H9 (cell line): Measurements from ENCODE around the gene ABR. TPM values are rescaled to one million over a fixed set of nuclear protein-coding genes. Genes with fewer than 3 reads are reported as not detected.

Experiments
- DNase-seq: peaks from one replicate; pipeline ENCODE4 v3.0.0-alpha.2; 2017
- H2AFZ ChIP-seq: one replicate; pipeline ENCODE4 v1.6.1; 2013; ENCODE audit warnings: mild to moderate bottlenecking, low read length, control low read depth, moderate library complexity
- H2AK5ac ChIP-seq: 2 replicates; pipeline ENCODE4 v1.6.1; 2013; ENCODE audit warnings: low read length, control low read depth, mixed read lengths; ENCODE audit not compliant: insufficient read length
- H2BK120ac ChIP-seq: one replicate; pipeline ENCODE4 v1.6.1; 2013; ENCODE audit warnings: low read depth, mild to moderate bottlenecking, low read length, control low read depth, inconsistent platforms; ENCODE audit not compliant: poor library complexity, severe bottlenecking
- H2BK12ac ChIP-seq: 2 replicates; pipeline ENCODE4 v1.6.1; 2013; ENCODE audit warnings: low read length, control low read depth, mixed read lengths, low read depth; ENCODE audit not compliant: insufficient read length
- H2BK15ac ChIP-seq: 2 replicates; pipeline ENCODE4 v1.6.1; 2013; ENCODE audit warnings: low read depth, low read length, control low read depth
- H2BK20ac ChIP-seq: one replicate; pipeline ENCODE4 v1.6.1; 2013; ENCODE audit warnings: low read depth, mild to moderate bottlenecking, low read length, control low read depth, inconsistent platforms; ENCODE audit not compliant: poor library complexity, severe bottlenecking
- H2BK5ac ChIP-seq: 2 replicates; pipeline ENCODE4 v1.6.1; 2013; ENCODE audit warnings: low read length, control low read depth, mixed read lengths; ENCODE audit not compliant: insufficient read length
- H3K14ac ChIP-seq: 2 replicates; pipeline ENCODE4 v1.6.1; 2013; ENCODE audit warnings: low read length, control low read depth; ENCODE audit not compliant: insufficient read depth
- H3K18ac ChIP-seq: 2 replicates; pipeline ENCODE4 v1.6.1; 2013; ENCODE audit warnings: low read depth, mild to moderate bottlenecking, mixed read lengths, low read length, control low read depth; ENCODE audit not compliant: insufficient read length
- H3K23ac ChIP-seq: 2 replicates; pipeline ENCODE4 v1.6.1; 2013; ENCODE audit warnings: low read length, control low read depth, mixed read lengths, low read depth; ENCODE audit not compliant: insufficient read length
- H3K23me2 ChIP-seq: 2 replicates; pipeline ENCODE4 v1.6.1; 2013; ENCODE audit warnings: low read depth, mild to moderate bottlenecking, mixed read lengths, low read length, control low read depth; ENCODE audit not compliant: insufficient read length, poor library complexity, severe bottlenecking
- H3K27ac ChIP-seq: 2 replicates; pipeline ENCODE4 v1.5.1; 2013; ENCODE audit warnings: low read length, control low read depth, mixed read lengths, low read depth; ENCODE audit not compliant: insufficient read length
- H3K27me3 ChIP-seq: 2 replicates; pipeline ENCODE4 v1.6.1; 2013; ENCODE audit warnings: low read length, control low read depth, inconsistent platforms; ENCODE audit not compliant: insufficient read depth
- H3K4ac ChIP-seq: 2 replicates; pipeline ENCODE4 v1.6.1; 2013; ENCODE audit warnings: low read depth, mild to moderate bottlenecking, control low read depth, inconsistent platforms, low read length, moderate library complexity
- H3K4me1 ChIP-seq: 2 replicates; pipeline ENCODE4 v1.6.1; 2013; ENCODE audit warnings: low read length, control low read depth, inconsistent platforms; ENCODE audit not compliant: insufficient read depth
- H3K4me2 ChIP-seq: 2 replicates; pipeline ENCODE4 v1.6.1; 2013; ENCODE audit warnings: low read length, control low read depth, mixed read lengths; ENCODE audit not compliant: insufficient read length, insufficient read depth
- H3K56ac ChIP-seq: 2 replicates; pipeline ENCODE4 v1.6.1; 2013; ENCODE audit warnings: low read depth, mild to moderate bottlenecking, mixed read lengths, low read length, control low read depth; ENCODE audit not compliant: insufficient read length
- H3K79me1 ChIP-seq: 2 replicates; pipeline ENCODE4 v1.6.1; 2013; ENCODE audit warnings: low read depth, mild to moderate bottlenecking, moderate library complexity, low read length, control low read depth, inconsistent platforms; ENCODE audit not compliant: insufficient read depth, poor library complexity, severe bottlenecking
- H3K79me2 ChIP-seq: 2 replicates; pipeline ENCODE4 v1.6.1; 2013; ENCODE audit warnings: low read length, control low read depth, inconsistent platforms; ENCODE audit not compliant: insufficient read depth
- H3K9ac ChIP-seq: 2 replicates; pipeline ENCODE4 v1.6.1; 2013; ENCODE audit warnings: low read length, control low read depth, mixed read lengths; ENCODE audit not compliant: insufficient read length; ENCODE audit errors: extremely low read depth
- H3K9me3 ChIP-seq: one replicate; pipeline ENCODE4 v1.6.1; 2013; ENCODE audit warnings: low read depth, low read length, inconsistent platforms; ENCODE audit not compliant: control insufficient read depth
- H3T11ph ChIP-seq: one replicate; pipeline ENCODE4 v1.6.1; 2013; ENCODE audit warnings: mild to moderate bottlenecking, low read length, control low read depth, inconsistent platforms
- H4K20me1 ChIP-seq: one replicate; pipeline ENCODE4 v1.6.1; 2013; ENCODE audit not compliant: control insufficient read depth, insufficient read length, insufficient read depth
- H4K5ac ChIP-seq: 2 replicates; pipeline ENCODE4 v1.6.1; 2013; ENCODE audit warnings: low read depth, mild to moderate bottlenecking, mixed read lengths, low read length, control low read depth; ENCODE audit not compliant: insufficient read length
- H4K8ac ChIP-seq: replicated peaks from 2 replicates; pipeline ENCODE4 v1.6.1; 2013; ENCODE audit warnings: low read length, control low read depth, mixed read lengths, low read depth; ENCODE audit not compliant: insufficient read length
- H4K91ac ChIP-seq: 2 replicates; pipeline ENCODE4 v1.6.1; 2013; ENCODE audit warnings: low read depth, mild to moderate bottlenecking, moderate library complexity, mixed read lengths, low read length, control low read depth; ENCODE audit not compliant: insufficient read length
- H3K27ac Mint-ChIP-seq, 3 experiments: 2 replicates in 2 of 3; 3 replicates in 1 of 3; pipeline ENCODE4 v1.8.0; 2020 to 2021; ENCODE audit warnings: mixed read lengths in 3 of 3, mild to moderate bottlenecking in 1 of 3, moderate library complexity in 1 of 3
- H3K27me3 Mint-ChIP-seq: 2 replicates; pipeline ENCODE4 v1.8.0; 2021; ENCODE audit warnings: low read depth, mild to moderate bottlenecking, moderate library complexity, mixed read lengths
- H3K36me3 Mint-ChIP-seq, 3 experiments: 2 replicates in 2 of 3; 3 replicates in 1 of 3; pipeline ENCODE4 v1.8.0; 2020 to 2021; ENCODE audit warnings: low read depth in 3 of 3, mixed read lengths in 3 of 3; ENCODE audit not compliant: insufficient read depth in 1 of 3
- H3K4me1 Mint-ChIP-seq, 2 experiments: 2 replicates each; pipeline ENCODE4 v1.8.0; 2020; ENCODE audit warnings: mixed read lengths in 2 of 2
- H3K4me3 Mint-ChIP-seq, 2 experiments: 2 replicates in 1 of 2; 3 replicates in 1 of 2; pipeline ENCODE4 v1.8.0; 2020 to 2021; ENCODE audit warnings: mild to moderate bottlenecking in 2 of 2, mixed read lengths in 2 of 2, moderate library complexity in 1 of 2
- H3K9me3 Mint-ChIP-seq, 2 experiments: 2 replicates in 1 of 2; 3 replicates in 1 of 2; pipeline ENCODE4 v1.8.0; 2020; ENCODE audit warnings: mild to moderate bottlenecking in 2 of 2, mixed read lengths in 2 of 2, moderate library complexity in 1 of 2
- CTCF ChIP-seq: fragments of 200-600 bp; sonication (generic); conservative IDR thresholded peaks from 3 replicates; pipeline ENCODE4 v1.8.0; 2021; ENCODE audit warnings: antibody characterized with exemption, mild to moderate bottlenecking
- WGBS: extraction: QIAGEN DNeasy Blood & Tissue Kit; methylation state at CpG from one replicate; pipeline ENCODE4 v1.1.7; 2013; ENCODE audit warnings: missing lambda C conversion rate, low lambda C conversion rate, mixed read lengths; ENCODE audit not compliant: insufficient read length; ENCODE audit errors: extremely low coverage; 5-methylcytosine and 5-hydroxymethylcytosine counted together
- total RNA-seq: library from RNA; stranded (reverse); gene quantifications from 2 replicates; pipeline ENCODE4 v1.2.1, GENCODE V29; 2021

ABR gene
- total RNA-seq, 1 experiment from 2014 or later: 34.7 TPM

- Mint-ChIP-seq H3K9me3 (no peaks in the 10 kb centered on the region), H3K4me1 (peaks cover 42 to 52% of the 10 kb centered on the region in 2 experiments), H3K27me3 (no peaks in the 10 kb centered on the region), H3K27ac (peak overlapping the region; percentile 65 to 84 (median 75); a peak in 5 of 7 replicates), H3K36me3 (peaks cover 11 to 24% (median 21%) of the 10 kb centered on the region in 3 experiments; a peak in 6 of 7 replicates), H3K4me3 (no peak overlapping the region)
- H3K56ac ChIP-seq: no peak overlapping the region
- H2AFZ ChIP-seq: no peak overlapping the region
- H3K27me3 ChIP-seq: no peaks in the 10 kb centered on the region
- no peak overlapping the region for H2AK5ac ChIP-seq
- no peak overlapping the region for H3K27ac ChIP-seq
- no peak overlapping the region for H4K5ac ChIP-seq
- no peaks in the 10 kb centered on the region; the same call in 1 of the 2 replicates for H3K4me1 ChIP-seq
- WGBS: no CpG with 5 or more reads among the region's 31 CpGs
- no peak overlapping the region for H3K18ac ChIP-seq
- no peak overlapping the region for H3T11ph ChIP-seq
- no peak overlapping the region for H4K8ac ChIP-seq
- H3K79me1 ChIP-seq: peaks cover 7% of the 10 kb centered on the region
- H3K23ac ChIP-seq: no peak overlapping the region
- no peak overlapping the region for H2BK120ac ChIP-seq
- H3K4me2 ChIP-seq: no peak overlapping the region
- no peak overlapping the region for H3K9ac ChIP-seq
- no peak overlapping the region for H2BK12ac ChIP-seq
- no peak overlapping the region for H3K14ac ChIP-seq
- H3K79me2 ChIP-seq: peaks cover 6% of the 10 kb centered on the region; the same call in 1 of the 2 replicates
- no peaks in the 10 kb centered on the region for H3K23me2 ChIP-seq
- H4K91ac ChIP-seq: no peak overlapping the region
- no peaks in the 10 kb centered on the region for H3K9me3 ChIP-seq
- no peak overlapping the region for H3K4ac ChIP-seq
- no peak overlapping the region for H2BK20ac ChIP-seq
- no peak for TF ChIP-seq CTCF
- H2BK5ac ChIP-seq: no peak overlapping the region
- H4K20me1 ChIP-seq: no peaks in the 10 kb centered on the region
- no peak overlapping the region for H2BK15ac ChIP-seq
- DNase-seq: no peak
Measured at GRCh38 chr17:958712-959451, 220.9 kb downstream of the ABR start.
